ENCODE results near the gene ARMC9. TPM values are rescaled to one million over a fixed set of nuclear protein-coding genes. Genes with fewer than 3 reads are reported as not detected.

The ARMC9 gene
- total and polyA plus RNA-seq, 4 donors = 20.5 to 51.6 (median 38.6) TPM

- ATAC-seq (ENCODE audit: insufficient read depth, low FRiP score) = no peak
- H3K36me3 ChIP-seq (ENCODE audit: control insufficient read depth in 4 of 4, insufficient read depth in 4 of 4, low read length in 4 of 4) = peaks cover 0 to 19% (median 10%) of the 10 kb centered on the region in 4 donors
- DNase-seq = peak in 1 of 3 donors; percentile 7
- no peak for TF ChIP-seq CTCF (IDR thresholded peaks at IDR 0.05; ENCODE audit: control extremely low read depth, extremely low read depth)
- peaks cover 0 to 12% (median 2%) of the 10 kb centered on the region in 5 donors for H3K4me1 ChIP-seq (ENCODE audit: control insufficient read depth in 5 of 5, insufficient read depth in 5 of 5, low read length in 5 of 5)
- H3K4me3 ChIP-seq = no peak overlapping the region
- no peak overlapping the region for H3K27ac ChIP-seq (ENCODE audit: low read depth in 1 of 2, low read length in 1 of 2)
- 75 to 88% methylated on average over 3 of the region's 3 CpGs for WGBS, 2 donors
- H3K9me3 ChIP-seq (ENCODE audit: control insufficient read depth in 4 of 4, insufficient read depth in 3 of 4, low read length in 3 of 4) = no peaks in the 10 kb centered on the region
- H3K27me3 ChIP-seq (ENCODE audit: control insufficient read depth in 3 of 3, insufficient read depth in 3 of 3, low read length in 2 of 3) = no peaks in the 10 kb centered on the region
- H3K9ac ChIP-seq (ENCODE audit: insufficient read depth in 1 of 2, low read length in 2 of 2) = no peak overlapping the region
Observed at GRCh38 chr2:231223001-231223375, 24.6 kb downstream of the ARMC9 start.

- WGBS, 2 donors = 64 to 74% methylated on average over 6 of the region's 6 CpGs
- ATAC-seq (ENCODE audit: insufficient read depth, low FRiP score) (no peak), DNase-seq (no peak)
- Histone ChIP-seq H3K4me3 (no peak overlapping the region), H3K9ac (ENCODE audit: insufficient read depth in 1 of 2, low read length in 2 of 2) (no peak overlapping the region), H3K9me3 (ENCODE audit: control insufficient read depth in 4 of 4, insufficient read depth in 3 of 4, low read length in 3 of 4) (no peaks in the 10 kb centered on the region), H3K27ac (ENCODE audit: low read depth in 1 of 2, low read length in 1 of 2) (no peak overlapping the region), H3K36me3 (ENCODE audit: control insufficient read depth in 4 of 4, insufficient read depth in 4 of 4, low read length in 4 of 4) (peaks cover 0 to 22% (median 10%) of the 10 kb centered on the region in 4 donors), H3K27me3 (ENCODE audit: control insufficient read depth in 3 of 3, insufficient read depth in 3 of 3, low read length in 2 of 3) (no peaks in the 10 kb centered on the region), H3K4me1 (ENCODE audit: control insufficient read depth in 5 of 5, insufficient read depth in 5 of 5, low read length in 5 of 5) (peaks cover 0 to 12% (median 2%) of the 10 kb centered on the region in 5 donors)
- TF ChIP-seq CTCF (IDR thresholded peaks at IDR 0.05; ENCODE audit: control extremely low read depth, extremely low read depth) = no peak
Observed at GRCh38 chr2:231223458-231223976, 25.1 kb downstream of the ARMC9 start.

- ATAC-seq (ENCODE audit: insufficient read depth, low FRiP score) = peak; percentile 83
- Histone ChIP-seq H3K27ac (ENCODE audit: low read depth in 1 of 2, low read length in 1 of 2) (peak overlapping the region in 1 of 2 donors; percentile 71), H3K4me3 (no peak overlapping the region), H3K9ac (ENCODE audit: insufficient read depth in 1 of 2, low read length in 2 of 2) (no peak overlapping the region), H3K4me1 (ENCODE audit: control insufficient read depth in 5 of 5, insufficient read depth in 5 of 5, low read length in 5 of 5) (peaks cover 0 to 7% (median 2%) of the 10 kb centered on the region in 5 donors), H3K36me3 (ENCODE audit: control insufficient read depth in 4 of 4, insufficient read depth in 4 of 4, low read length in 4 of 4) (peaks cover 0 to 12% (median 6%) of the 10 kb centered on the region in 4 donors), H3K27me3 (ENCODE audit: control insufficient read depth in 3 of 3, insufficient read depth in 3 of 3, low read length in 2 of 3) (no peaks in the 10 kb centered on the region), H3K9me3 (ENCODE audit: control insufficient read depth in 4 of 4, insufficient read depth in 3 of 4, low read length in 3 of 4) (no peaks in the 10 kb centered on the region)
- peak; percentile 86 for TF ChIP-seq CTCF (IDR thresholded peaks at IDR 0.05; ENCODE audit: control extremely low read depth, extremely low read depth)
- 71 to 74% methylated on average over 12 of the region's 12 CpGs for WGBS, 2 donors
- DNase-seq = peak; percentile 67 to 85 (median 78)
Observed at GRCh38 chr2:231227310-231228162, 29.1 kb downstream of the ARMC9 start.

Measured in lung (tissue), 12 donors.